ENCODE measurements around the gene DRC3.

The DRC3 gene

DNA sequence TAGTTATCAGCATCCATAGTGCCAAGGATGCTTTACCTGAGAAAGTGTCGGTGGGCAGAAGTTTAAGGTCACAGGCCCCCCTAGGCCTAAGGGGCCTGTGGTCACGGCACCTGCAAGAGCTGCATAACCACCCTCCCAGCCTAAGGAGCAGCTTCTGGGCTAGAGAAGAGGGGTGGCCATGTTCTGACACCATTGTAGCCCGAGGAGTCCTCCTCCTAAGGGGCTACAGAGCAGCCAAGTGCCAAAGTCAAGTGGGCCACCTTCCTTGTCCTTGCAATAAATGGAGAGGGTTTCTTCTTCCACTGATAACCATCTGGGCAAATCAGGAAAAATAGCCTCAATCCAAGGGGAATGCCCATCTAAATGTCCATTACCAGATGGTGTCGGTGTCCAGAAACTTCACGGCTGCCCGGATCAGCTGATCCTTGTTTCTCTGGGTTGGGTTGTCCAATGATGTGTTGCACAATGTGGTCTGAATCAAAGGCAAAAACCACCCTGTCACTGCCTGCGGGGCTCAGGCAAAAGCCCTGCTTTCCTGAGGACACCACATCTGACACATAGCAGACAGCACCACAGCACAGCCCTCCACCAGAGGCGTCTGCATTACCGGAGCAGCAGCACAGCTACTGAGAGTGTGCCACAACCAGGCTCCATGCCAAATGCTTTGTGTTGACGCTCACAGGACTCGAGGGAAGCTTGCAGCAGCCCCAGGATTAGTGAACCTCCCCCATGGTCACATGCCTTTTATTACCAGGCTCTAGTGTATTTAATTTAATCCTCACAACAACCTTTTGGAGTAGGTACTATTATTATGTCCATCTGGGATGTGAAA lies 53.5 kb downstream of the DRC3 start:
- FAIRE-seq, result no peak

DNA sequence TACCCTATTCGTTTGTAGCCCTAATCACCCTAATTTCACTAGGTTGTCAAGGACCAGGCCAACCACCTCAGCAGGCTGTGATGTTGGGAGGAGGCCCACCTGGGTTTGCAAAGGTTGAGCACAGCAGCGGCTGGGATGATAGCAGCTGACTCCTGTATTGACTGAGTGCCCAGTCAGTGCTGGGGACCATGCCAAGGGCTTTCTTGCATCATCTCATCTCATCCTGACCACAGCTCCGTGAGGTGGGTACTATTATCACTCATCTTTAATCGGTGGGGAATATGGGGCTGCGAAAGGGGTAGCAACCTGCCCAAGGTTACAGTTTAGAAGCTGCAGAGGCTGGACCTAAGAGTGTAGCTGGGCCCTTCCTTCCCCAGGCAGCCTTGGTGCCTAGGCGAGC lies 54.6 kb downstream of the DRC3 start:
- no peak for FAIRE-seq

DNA sequence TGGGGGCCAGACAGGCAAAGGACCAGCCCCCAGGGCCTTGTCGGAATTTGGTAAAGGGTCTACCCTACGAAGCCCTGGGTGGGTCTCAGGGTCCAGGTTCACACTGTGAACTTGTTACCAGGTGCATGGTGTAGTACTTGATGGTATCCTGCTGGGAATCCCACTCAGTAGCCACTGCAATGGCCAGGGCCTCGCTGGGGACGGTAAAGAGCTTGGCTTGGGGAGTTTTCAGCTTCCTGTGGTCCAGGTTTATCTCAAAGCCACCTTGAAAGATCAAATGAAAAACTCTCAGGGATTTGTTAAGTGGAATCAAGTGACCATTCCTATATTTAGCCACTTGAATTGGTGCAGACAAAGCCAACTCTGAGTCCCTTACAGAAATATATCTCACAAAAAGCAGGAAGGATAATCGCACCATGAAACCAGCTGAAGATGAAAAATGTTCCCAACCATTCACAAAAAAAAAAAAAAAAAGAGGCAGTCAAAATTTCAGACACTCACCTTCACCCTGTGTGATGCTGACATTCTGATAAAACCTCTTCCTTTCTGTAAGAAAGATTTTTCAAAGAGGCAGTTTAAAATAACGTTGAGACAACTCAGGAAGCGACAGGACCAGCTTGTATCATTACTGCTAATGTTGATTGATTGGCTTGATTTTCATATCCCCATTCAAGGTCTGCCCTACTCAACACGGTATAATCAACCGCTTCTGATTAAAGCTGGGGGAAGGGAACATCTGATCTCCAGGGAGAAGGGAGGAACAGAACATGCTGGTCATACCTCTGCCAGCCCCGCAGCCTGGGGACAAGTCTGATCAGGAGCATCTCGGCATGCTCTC lies 55.7 kb downstream of the DRC3 start:
- no peak for FAIRE-seq

DNA sequence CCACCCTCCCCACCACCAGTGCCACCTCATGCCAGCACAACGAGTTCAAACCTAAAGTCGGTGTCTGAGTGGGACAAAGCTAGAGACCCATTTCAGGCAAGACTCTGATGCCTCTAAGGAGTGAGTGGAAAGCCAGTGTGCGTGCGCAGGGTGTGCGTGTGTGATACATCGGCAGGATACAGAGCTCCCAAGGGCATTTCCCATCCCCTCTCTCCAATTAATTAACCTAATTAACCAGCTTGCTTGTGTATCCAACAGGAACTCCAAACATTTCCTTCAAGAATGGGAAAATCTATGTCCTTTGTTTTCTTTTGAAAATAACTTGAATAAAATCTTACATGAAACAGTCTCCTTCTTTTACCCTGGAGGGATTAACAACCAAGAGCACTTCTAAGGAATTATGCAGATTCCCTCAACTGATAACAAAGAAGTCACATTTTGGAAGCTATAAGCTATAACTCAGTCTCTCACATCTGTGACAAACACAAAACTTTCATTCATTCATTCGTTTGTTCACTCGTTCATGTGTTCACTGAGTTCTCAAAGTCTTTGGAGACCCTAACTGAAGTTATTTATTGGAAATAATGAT lies 56.4 kb downstream of the DRC3 start:
- FAIRE-seq, result no peak

DNA sequence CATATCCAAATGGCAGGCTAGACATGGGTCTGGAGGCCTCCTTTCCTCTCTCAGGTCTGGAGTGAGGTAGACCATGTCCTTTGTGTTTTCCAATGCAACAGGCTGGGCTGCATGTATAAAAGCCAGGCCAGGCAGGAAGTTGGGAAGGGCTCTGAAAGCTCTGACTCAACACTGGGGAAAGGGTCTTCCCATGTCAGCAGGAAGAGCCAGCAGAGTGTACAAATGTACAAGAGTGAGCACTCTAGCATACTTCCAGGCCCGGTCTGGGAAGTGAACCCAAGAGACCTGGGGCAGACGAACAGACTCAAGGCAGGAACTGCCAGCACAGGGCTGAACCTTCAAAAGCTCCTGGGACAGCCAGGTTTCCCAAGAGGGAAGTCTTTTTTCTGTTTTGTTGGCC lies 59.3 kb downstream of the DRC3 start:
- no peak for FAIRE-seq

DNA sequence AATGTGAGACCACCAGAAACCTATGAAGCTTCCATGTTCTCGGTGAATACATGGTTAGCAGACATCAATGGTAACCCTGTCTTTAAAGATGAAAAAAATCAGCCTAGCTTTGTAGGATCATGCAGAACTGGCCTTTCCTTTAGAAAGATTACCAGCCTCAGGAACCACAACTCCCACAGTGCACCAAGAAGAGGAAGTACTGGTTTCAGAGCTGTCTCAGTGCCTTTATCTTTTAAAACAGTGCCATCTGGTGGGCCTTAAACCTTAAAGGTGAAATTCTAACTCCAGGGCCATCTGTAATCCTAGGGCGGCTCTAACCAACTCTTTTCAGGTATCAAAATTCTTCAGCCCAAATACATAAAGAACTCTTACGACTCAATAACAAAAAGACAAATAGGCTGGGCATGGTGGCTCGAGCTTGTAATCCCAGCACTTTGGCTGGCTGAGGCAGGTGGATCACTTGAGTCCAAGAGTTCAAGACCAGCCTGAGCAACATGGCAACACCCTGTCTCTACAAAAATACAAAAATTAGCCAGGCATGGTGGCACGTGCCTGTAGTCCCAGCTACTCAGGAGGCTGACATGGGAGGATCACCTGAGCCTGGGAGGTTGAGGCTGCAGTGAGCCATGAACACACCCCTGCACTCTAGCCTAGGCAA lies 60.9 kb downstream of the DRC3 start:
- FAIRE-seq, result peak; percentile 95

DNA sequence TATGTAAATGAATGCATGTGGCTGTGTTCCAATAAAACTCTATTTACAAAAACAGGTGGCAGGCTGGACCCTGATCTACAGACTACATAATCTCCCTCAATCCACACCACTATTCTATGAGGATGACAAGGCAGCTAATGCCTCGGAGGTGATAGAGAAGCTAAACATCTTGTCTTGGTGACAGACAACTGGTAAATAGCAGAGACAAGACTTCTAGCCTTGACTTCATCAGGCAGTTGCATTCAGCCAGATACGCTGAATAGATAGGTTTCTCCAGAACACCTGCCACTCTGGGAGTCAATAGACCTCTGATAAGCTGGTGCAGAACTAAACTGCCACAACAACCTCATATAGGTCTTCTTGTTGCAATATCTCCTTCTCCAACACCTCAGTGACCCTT lies 63.0 kb downstream of the DRC3 start:
- no peak for FAIRE-seq

DNA sequence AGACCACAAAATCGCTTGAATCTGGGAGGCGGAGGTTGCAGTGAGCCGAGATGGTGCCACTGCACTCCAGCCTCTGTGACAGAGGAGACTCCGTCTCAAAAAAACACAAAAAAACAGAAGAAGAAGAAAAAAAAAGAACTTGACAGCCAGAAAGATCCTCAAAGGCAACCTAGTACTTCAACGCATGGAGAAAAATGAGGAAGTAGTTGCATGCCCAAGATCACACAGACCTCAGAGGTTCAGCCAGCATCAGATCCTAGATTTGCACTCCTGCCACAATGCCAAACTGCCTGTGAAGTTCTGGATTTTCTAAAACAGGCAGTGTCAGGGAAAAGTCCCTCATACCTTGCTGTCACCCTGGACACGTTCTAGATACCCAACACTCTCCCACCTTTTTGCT lies 64.8 kb downstream of the DRC3 start:
- no peak for FAIRE-seq

DNA sequence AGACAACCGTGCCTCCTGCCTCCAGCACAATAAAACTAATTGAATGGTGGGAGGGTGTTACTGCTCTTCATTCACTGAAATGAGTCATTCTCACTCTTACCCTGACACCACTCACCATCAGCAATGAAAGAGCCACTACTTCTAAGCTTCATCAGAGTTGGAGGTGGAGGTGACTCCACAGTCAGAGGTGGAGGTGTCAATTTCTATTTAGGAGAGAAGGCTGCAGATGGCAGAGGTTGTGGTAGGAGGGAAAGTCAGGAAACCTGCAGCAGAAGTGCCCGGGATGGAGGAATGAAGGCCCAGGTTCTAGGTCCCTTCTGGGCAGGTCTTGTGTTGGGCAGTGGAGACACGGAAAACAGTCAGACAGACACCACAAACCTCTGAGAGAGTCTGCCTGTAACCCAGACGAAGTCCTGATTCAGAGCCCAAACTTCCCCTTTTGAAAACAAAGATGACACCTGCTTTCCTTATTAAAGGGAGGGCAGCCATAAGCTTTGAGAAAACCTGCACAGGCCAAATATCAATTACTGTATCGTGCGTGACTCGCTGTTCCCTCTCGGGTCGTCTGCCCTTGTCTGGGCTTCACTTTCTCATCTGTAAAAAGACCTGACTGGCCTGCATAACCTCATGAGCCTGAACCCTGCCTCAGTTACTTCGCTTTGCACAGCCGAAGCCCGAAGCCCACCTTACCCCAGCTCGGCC lies 65.6 kb downstream of the DRC3 start:
- no peak for FAIRE-seq

DNA sequence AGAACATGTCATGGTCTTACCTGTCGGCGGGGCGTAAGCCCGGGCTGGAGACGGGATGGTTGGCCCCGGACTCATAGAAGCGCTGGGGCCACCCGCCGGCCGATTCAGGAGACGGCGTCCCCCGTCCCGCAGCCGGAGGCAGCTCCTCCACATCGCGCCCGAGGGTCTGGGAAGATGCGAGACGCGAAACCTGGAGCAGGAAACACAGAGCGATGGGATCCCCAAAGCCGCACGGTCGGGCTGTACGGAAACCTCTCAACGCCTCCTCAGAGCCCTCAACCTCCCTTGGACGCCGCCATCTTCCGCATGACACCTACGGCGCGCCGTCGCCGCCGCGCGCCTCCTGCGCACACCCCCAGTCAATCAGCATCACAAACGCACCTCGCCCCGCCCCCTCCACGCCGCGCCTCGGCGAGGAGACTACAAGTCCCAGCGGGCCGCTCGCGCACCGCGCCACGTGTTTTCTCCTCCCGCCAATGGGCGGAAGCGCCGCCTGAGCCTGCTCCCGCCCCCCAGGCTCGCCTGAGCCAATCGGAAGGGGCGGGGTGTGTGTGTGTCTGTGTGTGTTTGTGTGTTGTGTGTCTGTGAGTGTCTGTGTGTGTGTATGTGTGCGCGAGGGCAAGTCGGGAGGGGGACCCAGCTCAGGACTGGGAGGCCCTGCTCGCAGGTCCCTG lies 66.3 kb downstream of the DRC3 start, which contains the start of the genes ATPAF2 and GID4:
ATPAF2 (minus strand) TSS at position 308 of the 674 bp plus-strand sequence; CDS start at position 153, 155 bp downstream.
GID4 (plus strand) TSS at position 548 of the 674 bp plus-strand sequence; CDS start at position 605, 57 bp downstream.
- FAIRE-seq, result peak; percentile 94

DNA sequence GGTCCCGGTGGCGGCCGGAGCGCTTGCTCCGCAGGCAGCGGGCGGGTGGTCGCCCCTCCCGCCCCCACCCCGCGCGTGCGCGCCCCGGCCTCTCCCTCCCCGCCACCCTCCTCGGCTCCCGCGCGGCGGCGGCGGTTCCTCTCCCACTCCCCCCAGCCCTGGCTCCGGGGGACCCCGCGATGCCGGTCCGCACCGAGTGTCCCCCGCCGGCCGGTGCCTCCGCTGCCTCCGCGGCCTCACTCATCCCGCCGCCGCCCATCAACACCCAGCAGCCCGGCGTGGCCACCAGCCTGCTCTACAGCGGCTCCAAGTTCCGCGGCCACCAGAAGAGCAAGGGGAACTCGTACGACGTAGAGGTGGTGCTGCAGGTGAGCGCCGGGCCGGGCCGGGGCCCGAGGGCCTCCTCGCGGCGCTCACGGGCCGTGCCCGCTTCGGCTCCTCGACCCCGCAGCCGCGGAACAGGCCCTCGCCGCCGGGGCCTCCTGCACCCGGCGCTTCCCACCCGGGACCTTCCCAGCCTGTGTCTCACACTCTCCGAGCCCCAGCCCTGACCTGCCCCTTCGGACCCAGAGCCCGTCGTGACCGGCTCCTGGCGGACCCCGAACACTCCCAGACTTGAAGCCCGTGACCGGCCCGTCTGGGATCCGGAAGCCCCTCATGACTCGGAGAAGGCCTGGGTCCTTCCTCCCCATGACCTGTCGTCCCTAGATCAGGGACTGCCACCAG lies 67.0 kb downstream of the DRC3 start:
- no peak for FAIRE-seq

DNA sequence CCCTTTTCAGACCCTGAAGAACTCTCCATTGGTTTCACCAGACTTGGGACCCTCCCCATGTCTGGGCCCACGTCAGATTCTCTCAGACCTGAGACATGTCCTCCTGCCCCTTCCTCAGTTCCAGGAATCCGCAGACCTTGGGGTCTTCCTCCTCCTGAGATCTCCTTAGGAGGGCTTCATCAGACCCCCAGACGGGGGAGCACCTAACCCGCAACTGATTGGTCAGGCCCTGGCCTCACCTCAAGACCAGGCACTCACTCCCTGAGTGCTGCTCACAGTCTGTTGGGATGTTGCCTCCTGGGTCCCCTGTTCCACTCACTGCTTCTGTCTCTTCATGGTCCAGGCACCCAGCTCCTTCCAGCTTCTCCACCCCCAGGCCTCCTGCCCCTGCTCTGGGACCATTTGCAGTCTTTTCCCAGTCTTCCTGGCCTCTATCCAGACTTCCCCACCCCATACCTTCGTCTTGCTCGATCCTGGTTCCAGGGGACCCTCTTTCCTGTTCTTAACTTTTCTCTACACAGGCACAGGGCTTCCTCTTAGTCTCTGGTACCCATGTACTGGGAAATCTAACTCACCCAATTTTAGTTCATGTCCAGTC lies 67.7 kb downstream of the DRC3 start:
- no peak for FAIRE-seq

DNA sequence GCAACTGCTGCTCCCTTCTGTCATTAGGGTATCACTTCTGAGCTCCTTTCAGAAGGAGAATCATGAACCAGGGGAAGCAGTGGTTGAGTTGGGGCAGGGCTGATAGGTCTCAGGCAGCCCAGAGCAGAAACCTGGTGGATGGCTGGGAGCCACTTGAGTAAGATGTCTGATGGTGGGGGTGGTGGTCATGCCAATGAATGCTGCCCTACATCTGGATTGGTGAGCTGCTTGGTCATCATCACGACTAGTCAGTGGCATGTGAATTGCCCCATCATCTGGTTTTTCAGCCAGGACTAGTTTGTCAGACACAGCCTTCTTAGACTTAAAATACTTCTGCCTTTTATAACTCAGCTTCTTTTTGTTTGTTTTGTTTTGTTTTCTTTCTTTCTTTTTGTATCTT lies 69.1 kb downstream of the DRC3 start:
- no peak for FAIRE-seq

DNA sequence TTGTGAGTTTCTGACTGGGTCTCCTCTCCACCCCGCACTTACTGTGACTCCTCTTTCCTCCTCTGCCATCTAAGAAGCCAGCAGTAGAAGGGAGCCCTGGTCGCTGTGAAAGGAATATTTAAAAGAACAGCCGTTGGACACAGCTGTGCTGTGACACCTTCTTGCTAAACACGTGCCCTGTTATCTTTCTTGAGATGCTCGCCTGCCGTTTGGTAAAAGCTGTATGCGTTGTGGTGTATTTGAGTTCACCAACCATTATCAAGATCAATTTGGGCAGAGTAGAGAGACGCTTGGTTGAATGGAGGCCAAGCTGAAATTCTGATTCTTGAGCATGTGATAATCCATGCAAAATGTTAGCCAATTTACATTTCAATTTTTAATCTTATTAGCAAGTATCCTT lies 70.3 kb downstream of the DRC3 start:
- no peak for FAIRE-seq

DNA sequence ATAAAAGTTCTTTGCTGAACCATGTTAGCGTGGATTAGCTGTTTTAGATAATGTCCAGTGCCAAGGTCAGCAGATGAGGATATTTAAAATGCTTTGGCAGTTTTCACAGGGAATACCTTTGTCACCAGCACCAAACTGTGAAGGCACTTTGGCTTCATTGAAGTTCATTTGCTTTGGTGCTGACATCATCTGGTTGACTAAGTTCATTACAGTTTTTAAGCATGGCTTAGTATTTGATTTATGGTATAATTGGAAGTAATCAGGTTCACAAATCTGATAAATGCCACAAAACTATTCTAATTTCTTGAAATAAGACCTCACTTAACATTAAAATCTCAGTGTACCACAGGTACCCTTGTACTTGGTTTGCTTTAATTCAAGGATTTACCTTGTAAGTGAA lies 70.8 kb downstream of the DRC3 start:
- no peak for FAIRE-seq

DNA sequence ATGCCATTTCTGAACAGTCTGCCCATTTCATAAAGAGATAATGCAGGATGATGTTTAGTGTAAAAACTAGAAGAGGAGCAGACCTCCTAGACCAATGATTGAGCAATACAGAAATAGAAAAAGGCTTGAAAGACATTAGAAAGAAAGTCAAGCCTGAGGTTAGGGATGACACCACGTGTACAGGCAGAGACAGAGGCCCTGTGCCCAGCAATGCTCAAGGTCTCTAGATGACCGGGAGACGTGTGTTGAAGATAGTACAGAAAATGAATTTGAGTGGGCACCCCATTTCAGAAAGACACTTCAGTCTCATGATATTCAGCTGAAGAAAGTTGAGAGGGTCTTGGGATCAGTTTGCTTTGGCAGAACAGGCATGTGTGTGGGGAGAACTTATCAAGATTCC lies 71.9 kb downstream of the DRC3 start:
- FAIRE-seq, result no peak

DNA sequence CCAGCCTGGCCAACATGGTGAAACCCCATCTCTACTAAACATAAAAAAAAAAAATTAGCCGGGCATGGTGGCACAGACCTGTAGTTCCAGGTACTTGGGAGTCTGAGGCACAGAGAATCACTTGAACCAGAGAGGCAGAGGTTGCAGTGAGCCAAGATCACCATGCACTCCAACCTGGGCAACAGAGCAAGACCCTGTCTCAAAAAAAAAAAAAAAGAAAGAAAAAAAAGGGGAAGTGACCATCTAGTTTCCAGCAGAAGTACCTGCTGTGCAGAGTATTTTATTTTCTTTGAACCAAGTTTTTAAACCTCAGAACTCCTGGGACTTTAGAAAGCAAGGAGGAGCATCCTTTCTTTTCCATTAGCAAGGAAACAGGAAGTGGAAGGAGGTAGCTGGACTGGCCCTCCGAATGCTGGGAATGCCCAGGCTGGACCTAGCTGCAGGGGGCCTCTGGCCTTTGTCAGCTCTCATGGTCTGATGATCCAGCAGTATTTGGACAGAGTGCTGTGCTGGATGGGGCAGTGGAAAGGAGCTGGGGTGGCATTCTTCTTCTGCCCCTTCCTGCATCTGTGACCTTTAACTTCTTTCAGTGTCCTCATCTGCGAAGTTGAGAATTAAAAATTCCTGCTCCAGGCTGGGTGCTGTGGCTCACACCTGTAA lies 73.2 kb downstream of the DRC3 start:
- FAIRE-seq, result no peak

DNA sequence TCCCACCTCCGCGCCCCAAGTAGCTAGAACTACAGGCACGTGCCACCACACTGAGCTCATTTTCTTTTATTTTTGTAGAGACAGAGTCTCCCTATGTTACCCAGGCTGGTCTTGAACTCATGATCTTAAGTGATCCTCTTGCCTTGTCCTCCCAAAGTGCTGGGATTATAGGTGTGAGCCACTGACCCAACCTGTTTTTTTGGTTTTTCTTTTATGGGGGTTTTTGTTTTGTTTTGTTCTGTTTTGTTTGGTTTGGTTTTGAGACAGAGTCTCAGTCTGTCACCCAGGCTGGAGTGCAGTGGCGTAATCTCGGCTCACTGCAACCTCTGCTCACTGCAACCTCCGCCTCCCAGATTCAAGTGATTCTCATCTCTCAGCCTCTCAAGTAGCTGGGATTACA lies 82.9 kb downstream of the DRC3 start:
- no peak for FAIRE-seq

DNA sequence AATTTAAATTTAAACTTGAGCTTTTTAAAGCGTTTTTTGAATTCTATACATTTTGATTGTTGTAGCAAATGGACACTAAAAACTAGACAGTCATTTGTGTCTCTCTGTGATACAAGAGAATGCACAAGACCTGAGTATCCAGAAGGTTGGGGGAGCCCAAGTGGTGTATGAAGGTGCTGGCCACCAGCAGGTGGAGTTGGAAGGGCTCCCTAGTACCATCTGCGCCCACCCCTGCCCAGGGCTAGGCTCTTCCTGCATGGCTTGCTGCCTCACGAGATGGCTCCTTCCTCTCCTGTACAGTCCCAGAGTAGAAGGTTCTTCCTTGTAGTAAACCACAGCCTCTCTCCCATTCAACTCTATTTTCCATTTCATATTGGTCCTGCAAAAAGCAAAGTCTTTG lies 83.6 kb downstream of the DRC3 start:
- no peak for FAIRE-seq

DNA sequence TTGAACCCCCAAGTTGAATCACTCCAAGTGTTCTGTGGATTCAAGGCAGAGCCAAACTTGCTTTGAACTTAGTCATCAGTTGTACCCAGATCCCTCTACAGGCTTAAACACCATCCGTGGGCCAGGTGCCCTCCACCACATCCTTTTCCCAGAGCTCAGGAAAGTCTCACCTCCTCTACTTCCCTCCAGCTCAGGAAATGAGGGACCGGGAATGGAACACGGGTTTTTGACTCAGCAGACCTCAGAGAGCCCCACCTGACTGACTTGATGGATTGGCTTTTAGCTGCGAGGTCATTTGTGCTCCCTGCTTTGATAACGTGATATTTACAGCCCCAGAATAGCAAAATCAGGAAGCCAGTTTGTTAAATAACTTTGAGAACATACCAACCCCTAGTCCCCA lies 86.6 kb downstream of the DRC3 start:
- FAIRE-seq, result no peak
